ENCODE measurements around the gene BNC2.

DNA sequence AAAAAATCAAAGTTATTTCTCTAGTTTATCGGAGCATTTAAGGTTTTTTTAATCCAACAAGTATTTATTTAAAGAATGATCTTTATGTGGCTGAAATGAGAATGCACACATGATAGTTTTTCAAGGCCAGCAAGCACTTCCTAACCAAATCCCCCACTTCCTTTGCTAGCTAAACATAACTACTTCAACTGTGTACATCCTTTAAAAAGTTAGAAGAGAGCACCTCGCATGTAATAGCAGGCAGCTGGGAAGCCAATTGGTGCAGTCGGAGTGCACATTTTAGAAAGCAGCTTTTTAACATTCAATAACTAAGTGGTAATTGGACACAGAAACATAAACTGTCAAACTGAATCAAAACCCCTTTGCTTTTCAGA lies 245.7 kb downstream of the BNC2 start:
- TF ChIP-seq, protein P1, sequence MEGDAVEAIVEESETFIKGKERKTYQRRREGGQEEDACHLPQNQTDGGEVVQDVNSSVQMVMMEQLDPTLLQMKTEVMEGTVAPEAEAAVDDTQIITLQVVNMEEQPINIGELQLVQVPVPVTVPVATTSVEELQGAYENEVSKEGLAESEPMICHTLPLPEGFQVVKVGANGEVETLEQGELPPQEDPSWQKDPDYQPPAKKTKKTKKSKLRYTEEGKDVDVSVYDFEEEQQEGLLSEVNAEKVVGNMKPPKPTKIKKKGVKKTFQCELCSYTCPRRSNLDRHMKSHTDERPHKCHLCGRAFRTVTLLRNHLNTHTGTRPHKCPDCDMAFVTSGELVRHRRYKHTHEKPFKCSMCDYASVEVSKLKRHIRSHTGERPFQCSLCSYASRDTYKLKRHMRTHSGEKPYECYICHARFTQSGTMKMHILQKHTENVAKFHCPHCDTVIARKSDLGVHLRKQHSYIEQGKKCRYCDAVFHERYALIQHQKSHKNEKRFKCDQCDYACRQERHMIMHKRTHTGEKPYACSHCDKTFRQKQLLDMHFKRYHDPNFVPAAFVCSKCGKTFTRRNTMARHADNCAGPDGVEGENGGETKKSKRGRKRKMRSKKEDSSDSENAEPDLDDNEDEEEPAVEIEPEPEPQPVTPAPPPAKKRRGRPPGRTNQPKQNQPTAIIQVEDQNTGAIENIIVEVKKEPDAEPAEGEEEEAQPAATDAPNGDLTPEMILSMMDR (IDR thresholded peaks at IDR 0.05), result no peak
- TF ChIP-seq EZH2 (IDR thresholded peaks at IDR 0.05), result no peak
